CD4-positive, alpha-beta T cell (primary cell): Measurements from ENCODE around the gene AHNAK. TPM values are rescaled to one million over a fixed set of nuclear protein-coding genes. Genes with fewer than 3 reads are reported as not detected.
A peak's percentile ranks its signal among the peaks of the same experiment; 100 is the strongest.

Source experiments
- ATAC-seq: fragments of 200-7000 bp; cut with Tn5 transposase; one replicate; pipeline ENCODE4 v1.10.0; 2022; ENCODE audit warnings: mild to moderate bottlenecking; ENCODE audit not compliant: poor library complexity
- CTCF ChIA-PET: fragments of 350-600 bp; sonication (Branson Sonifier 250); formaldehyde crosslinking; loops from one replicate; lab custom pipeline; 2021; ENCODE audit warnings: antibody characterized with exemption, inconsistent platforms; lab: Charles Lee
- POLR2A ChIA-PET: fragments of 350-600 bp; sonication (Branson Sonifier 250); formaldehyde crosslinking; loops from one replicate; lab custom pipeline; 2021; ENCODE audit warnings: antibody characterized with exemption, inconsistent platforms; lab: Charles Lee
- DNase-seq, 14 experiments: peaks; one replicate each; pipeline ENCODE4 v3.0.0-alpha.2; 2013 to 2020; ENCODE audit warnings: mixed read lengths in 2 of 14
- H3K27ac ChIP-seq, 2 donors: one replicate each; pipeline versions ENCODE4 v1.5.1 to v1.7.0; 2013; ENCODE audit warnings: low read length in 2 of 2, low read depth in 1 of 2, mild to moderate bottlenecking in 1 of 2
- H3K27me3 ChIP-seq, 2 experiments: 1 replicate in 1 of 2; 2 replicates in 1 of 2; pipeline versions ENCODE4 v1.6.1 to v1.7.0; 2013; ENCODE audit warnings: low read length in 2 of 2, control low read depth in 1 of 2, mild to moderate bottlenecking in 1 of 2, moderate library complexity in 1 of 2; ENCODE audit not compliant: insufficient read depth in 2 of 2, control insufficient read depth in 1 of 2
- H3K36me3 ChIP-seq: one replicate; pipeline ENCODE4 v1.6.1; 2013; ENCODE audit warnings: low read length, control low read depth; ENCODE audit not compliant: insufficient read depth
- H3K4me1 ChIP-seq: one replicate; pipeline ENCODE4 v1.6.1; 2013; ENCODE audit warnings: low read length, control low read depth; ENCODE audit not compliant: insufficient read depth
- H3K4me3 ChIP-seq: one replicate; pipeline ENCODE4 v1.5.1; 2013; ENCODE audit warnings: mild to moderate bottlenecking, low read length, moderate library complexity
- H3K9me3 ChIP-seq, 2 experiments: 1 replicate in 1 of 2; 2 replicates in 1 of 2; pipeline versions ENCODE4 v1.6.1 to v1.7.0; 2013; ENCODE audit warnings: low read length in 2 of 2, mild to moderate bottlenecking in 2 of 2, control low read depth in 1 of 2, moderate library complexity in 1 of 2; ENCODE audit not compliant: control insufficient read depth in 1 of 2, insufficient read depth in 1 of 2
- H3K27ac Mint-ChIP-seq: one replicate; pipeline ENCODE4 v1.8.0; 2020; ENCODE audit warnings: mixed read lengths
- H3K27me3 Mint-ChIP-seq: one replicate; pipeline ENCODE4 v1.8.0; 2021; ENCODE audit warnings: mixed read lengths
- H3K36me3 Mint-ChIP-seq: one replicate; pipeline ENCODE4 v1.8.0; 2021; ENCODE audit warnings: low read depth, mixed read lengths
- H3K4me1 Mint-ChIP-seq: one replicate; pipeline ENCODE4 v1.8.0; 2021; ENCODE audit warnings: low read depth, mixed read lengths
- H3K4me3 Mint-ChIP-seq: one replicate; pipeline ENCODE4 v1.8.0; 2020; ENCODE audit warnings: mild to moderate bottlenecking, mixed read lengths
- H3K9me3 Mint-ChIP-seq: one replicate; pipeline ENCODE4 v1.8.0; 2020; ENCODE audit warnings: mixed read lengths
- CTCF ChIP-seq: fragments of 200-600 bp; IDR thresholded peaks from one replicate; pipeline ENCODE4 v1.8.0; 2022; ENCODE audit warnings: antibody characterized with exemption, mild to moderate bottlenecking
- intact Hi-C, 2 experiments: fragments of 100-400 bp; cut with DNase I in 1 of 2; cut with micrococcal nuclease in 1 of 2; formaldehyde crosslinking; loops; one replicate each; pipeline versions ENCODE4 v1.15.1 to v1.9.0; 2023 to 2025; cut with DNase I, micrococcal nuclease
- total RNA-seq, 174 experiments: library from RNA in 2 of 174; stranded (reverse) in 2 of 174; gene quantifications; one replicate each; pipeline ENCODE4 v1.2.3 and lab custom pipeline; 2021 to 2026

The AHNAK gene
- total RNA-seq, 2 experiments from 2014 or later, result 320 to 332 TPM

- H3K9me3 ChIP-seq, result no peaks in the 10 kb centered on the region
- H3K27ac ChIP-seq, result peak overlapping the region; percentile 96 to 97
- ATAC-seq (no peak), DNase-seq (peak in 2 of 14 experiments; percentile 45 to 47)
- Mint-ChIP-seq H3K36me3 (peaks cover 22% of the 10 kb centered on the region), H3K9me3 (no peaks in the 10 kb centered on the region), H3K4me3 (peak overlapping the region; percentile 84), H3K27me3 (no peaks in the 10 kb centered on the region), H3K4me1 (peaks cover 87% of the 10 kb centered on the region), H3K27ac (peak overlapping the region; percentile 95)
- no peak for TF ChIP-seq CTCF
- peaks cover 11% of the 10 kb centered on the region for H3K36me3 ChIP-seq
- POLR2A ChIA-PET, result interaction anchor here (0.9 to 6.6 kb wide), 10 partner anchors 10 to 287 kb away, joined by 3 to 122 read pairs (median 12); partner anchors contain the start of genes AHNAK, C11orf98, CSKMT and EEF1G
- H3K4me1 ChIP-seq, result peaks cover 99% of the 10 kb centered on the region
- H3K4me3 ChIP-seq, result peak overlapping the region; percentile 49
- H3K27me3 ChIP-seq, result no peaks in the 10 kb centered on the region
- CTCF ChIA-PET, result interaction anchor here (11.6 to 12.2 kb wide), 2 partner anchors 12 to 130 kb away, joined by 92 to 251 read pairs; partner anchors contain the start of gene AHNAK
- intact Hi-C loops, result loop anchor here in 1 of 2 experiments (1.0 to 5.0 kb wide), 2 partner anchors 8 to 38 kb away; partner anchors contain the start of genes AHNAK and TUT1
Measured at GRCh38 chr11:62554387-62555167, 8.0 kb upstream of the AHNAK start.

- Histone ChIP-seq H3K4me3 (peak overlapping the region; percentile 17), H3K9me3 (no peaks in the 10 kb centered on the region), H3K36me3 (peaks cover 5% of the 10 kb centered on the region), H3K27ac (peak overlapping the region; percentile 96 to 97), H3K27me3 (no peaks in the 10 kb centered on the region), H3K4me1 (peaks cover 97% of the 10 kb centered on the region)
- Mint-ChIP-seq H3K36me3 (peaks cover 15% of the 10 kb centered on the region), H3K4me1 (peaks cover 82% of the 10 kb centered on the region), H3K9me3 (no peaks in the 10 kb centered on the region), H3K27me3 (no peaks in the 10 kb centered on the region), H3K4me3 (peak overlapping the region; percentile 84), H3K27ac (peak overlapping the region; percentile 95)
- DNase-seq (peak in 2 of 14 experiments; percentile 68 to 77), ATAC-seq (no peak)
- CTCF ChIA-PET, result interaction anchor here (0.7 to 11.6 kb wide), 2 partner anchors 12 to 129 kb away, joined by 3 to 251 read pairs; partner anchors contain the start of gene AHNAK
- no peak for TF ChIP-seq CTCF
- POLR2A ChIA-PET, result interaction anchor here (0.6 to 6.6 kb wide), 13 partner anchors 9 to 327 kb away, joined by 3 to 122 read pairs (median 10); partner anchors contain the start of genes AHNAK, C11orf98, CSKMT and EEF1G
- intact Hi-C loops, result no loop called here
Measured at GRCh38 chr11:62553839-62554361, 7.3 kb upstream of the AHNAK start.

GRCh38 chr11:62553080-62553838 lies 6.7 kb upstream of the AHNAK start:
- POLR2A ChIA-PET, result interaction anchor here (0.6 to 6.6 kb wide), 20 partner anchors 9 to 331 kb away, joined by 3 to 122 read pairs (median 6); partner anchors contain the start of genes AHNAK, C11orf98, CSKMT and EEF1G
- peak; percentile 30 for ATAC-seq
- no peaks in the 10 kb centered on the region for H3K27me3 ChIP-seq
- intact Hi-C loops, result no loop called here
- CTCF ChIA-PET, result interaction anchor here (0.7 to 11.6 kb wide), 2 partner anchors 11 to 129 kb away, joined by 3 to 251 read pairs; partner anchors contain the start of gene AHNAK
- H3K27ac Mint-ChIP-seq, result peak overlapping the region; percentile 95
- peak overlapping the region; percentile 84 for H3K4me3 Mint-ChIP-seq
- H3K4me1 Mint-ChIP-seq, result peaks cover 82% of the 10 kb centered on the region
- no peaks in the 10 kb centered on the region for H3K9me3 Mint-ChIP-seq
- peaks cover 12% of the 10 kb centered on the region for H3K36me3 Mint-ChIP-seq
- peaks cover 90% of the 10 kb centered on the region for H3K4me1 ChIP-seq
- no peak for TF ChIP-seq CTCF
- no peaks in the 10 kb centered on the region for H3K27me3 Mint-ChIP-seq
- no peaks in the 10 kb centered on the region for H3K9me3 ChIP-seq
- H3K27ac ChIP-seq, result peak overlapping the region; percentile 96 to 97
- H3K4me3 ChIP-seq, result peak overlapping the region; percentile 17
- H3K36me3 ChIP-seq, result no peaks in the 10 kb centered on the region
- DNase-seq, result peak; percentile 51 to 90 (median 67)
